DMS53 (cell line): ENCODE data around the gene RBKS.

Source experiments
- DNase-seq: peaks from one replicate; lab custom pipeline; 2025; lab: John Stamatoyannopoulos, UW

RBKS gene

DNA sequence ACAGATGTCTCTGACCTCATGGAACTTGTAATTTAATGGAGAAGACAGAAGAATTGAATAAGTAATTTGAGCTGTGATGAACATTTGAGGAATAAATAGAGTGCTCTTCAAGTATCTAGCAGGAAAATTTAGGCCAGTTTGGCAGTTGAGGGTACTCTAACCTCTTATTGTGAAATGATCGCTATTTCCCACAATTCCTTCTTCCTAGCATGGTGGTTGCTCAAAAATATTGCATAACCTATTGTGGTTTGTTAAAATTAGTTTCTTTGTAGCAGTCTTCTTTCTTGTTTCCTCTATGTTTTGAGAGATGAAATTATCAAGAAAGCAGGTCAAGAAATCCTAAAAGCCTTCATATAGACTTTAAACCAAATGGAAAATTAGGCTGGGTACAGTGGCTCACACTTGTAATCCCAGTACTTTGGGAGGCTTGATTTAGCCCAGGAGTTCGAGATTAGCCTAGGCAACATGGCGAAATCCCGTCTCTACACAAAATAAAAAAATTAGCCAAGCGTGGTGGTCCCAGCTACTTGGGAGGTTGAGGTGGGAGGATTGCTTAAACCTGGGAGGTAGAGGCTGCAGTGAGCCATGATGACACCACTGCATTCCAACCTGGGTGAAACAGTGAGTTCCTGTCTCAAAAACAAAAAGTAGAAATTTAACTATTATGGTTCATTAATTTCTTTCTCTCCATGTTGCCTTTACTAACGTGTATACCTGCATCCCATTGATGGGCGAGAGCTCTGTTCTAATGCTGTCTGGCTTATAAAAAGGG lies 58.7 kb downstream of the RBKS start:
- DNase-seq = no peak

DNA sequence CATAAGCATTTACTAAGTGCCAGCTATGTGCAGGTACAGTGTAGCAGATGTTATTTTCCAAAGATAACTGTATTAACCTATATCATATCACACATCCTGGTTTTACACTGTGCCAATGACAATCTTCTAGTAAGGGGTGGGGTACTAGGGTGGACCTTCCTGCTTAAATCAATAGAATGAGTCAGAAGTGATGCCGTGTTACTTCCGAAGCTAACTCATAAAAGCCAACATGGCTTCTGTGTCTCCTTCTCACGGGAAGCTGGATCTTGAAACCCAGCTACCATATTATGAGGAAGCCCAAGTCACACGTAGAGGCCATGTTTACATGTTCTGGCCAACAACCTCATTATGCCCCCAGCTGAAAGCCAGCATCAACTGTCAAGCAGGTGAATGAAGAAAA lies 59.5 kb downstream of the RBKS start:
- DNase-seq = no peak

GRCh38 chr2:27829791-27830190 lies 60.4 kb downstream of the RBKS start:
- DNase-seq = no peak

DNA sequence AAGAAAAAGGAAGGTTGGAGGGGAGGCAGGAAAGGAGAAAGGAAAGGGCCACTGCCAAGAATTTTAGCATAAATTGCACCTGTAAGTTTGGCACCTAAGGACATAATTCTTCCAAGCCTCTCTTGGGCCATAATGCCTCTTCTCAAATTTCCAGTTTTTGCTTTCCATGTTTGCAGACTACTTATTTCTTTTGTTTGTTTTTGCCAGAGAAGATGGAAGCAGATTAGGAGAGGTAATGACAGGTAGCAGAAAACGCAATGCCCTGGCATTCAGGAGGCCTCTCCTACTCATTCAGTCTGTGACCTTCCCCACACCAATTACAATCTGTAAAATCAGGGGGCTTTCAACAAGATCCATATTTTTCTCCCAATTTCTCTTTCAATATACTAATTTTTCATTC lies 61.9 kb downstream of the RBKS start:
- peak; percentile 47 for DNase-seq

DNA sequence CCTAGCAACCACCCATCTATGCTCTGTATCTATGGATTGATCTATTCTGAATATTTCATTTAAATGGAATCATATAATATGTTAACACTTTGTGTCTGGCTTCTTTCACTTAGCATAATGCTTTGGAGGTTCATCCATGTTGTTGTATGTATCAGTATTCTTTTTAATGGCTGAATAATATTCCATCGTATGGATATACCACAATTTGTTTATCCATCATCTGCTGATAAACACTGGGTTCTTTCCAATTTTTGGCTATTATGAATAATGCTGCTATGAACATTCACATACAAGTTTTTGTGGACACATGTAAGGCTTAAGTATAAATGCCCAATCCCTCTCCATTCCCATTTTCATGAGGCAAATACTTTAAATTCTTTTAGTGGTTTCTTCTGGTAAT lies 65.8 kb downstream of the RBKS start:
- DNase-seq = no peak

DNA sequence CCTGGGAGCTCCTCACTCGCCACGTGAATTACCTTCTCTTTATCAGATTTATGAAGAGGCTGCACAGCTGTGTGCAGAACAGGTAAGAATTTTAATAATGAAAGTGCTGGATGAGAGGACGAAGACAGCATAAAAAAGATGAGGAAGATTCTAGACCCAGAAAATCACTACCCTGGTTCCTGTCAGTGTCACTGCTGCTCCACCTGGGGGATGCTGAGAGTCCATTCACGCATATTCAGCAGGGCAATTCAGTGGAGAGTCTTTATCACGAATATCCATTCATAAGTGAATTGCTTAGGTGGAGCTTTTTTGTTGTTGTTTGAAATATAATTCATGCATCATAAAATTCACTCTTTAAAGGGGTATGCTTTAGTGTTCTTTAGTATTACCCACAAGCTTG lies 66.6 kb downstream of the RBKS start:
- no peak for DNase-seq

GRCh38 chr2:27823135-27823534 lies 67.1 kb downstream of the RBKS start:
- DNase-seq = no peak

DNA sequence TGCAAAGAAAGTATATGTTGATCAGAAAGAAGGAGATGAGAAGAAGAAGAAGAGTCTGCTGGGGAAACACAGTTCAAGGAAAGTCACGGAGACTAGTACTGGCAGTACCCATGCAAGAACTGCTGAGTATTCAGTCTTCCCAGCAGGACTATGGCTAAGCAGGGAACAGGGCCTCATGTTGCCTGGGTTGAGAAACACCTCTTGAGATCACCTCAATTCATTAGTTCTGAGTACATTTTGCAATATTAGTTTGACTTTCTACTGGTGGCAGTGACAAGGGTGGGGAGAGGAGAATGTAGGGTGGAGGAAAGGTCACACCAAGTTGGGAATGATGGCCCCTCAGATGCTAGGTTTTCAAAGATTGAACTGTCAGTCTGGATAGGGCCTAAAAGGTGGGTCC lies 68.1 kb downstream of the RBKS start:
- no peak for DNase-seq

DNA sequence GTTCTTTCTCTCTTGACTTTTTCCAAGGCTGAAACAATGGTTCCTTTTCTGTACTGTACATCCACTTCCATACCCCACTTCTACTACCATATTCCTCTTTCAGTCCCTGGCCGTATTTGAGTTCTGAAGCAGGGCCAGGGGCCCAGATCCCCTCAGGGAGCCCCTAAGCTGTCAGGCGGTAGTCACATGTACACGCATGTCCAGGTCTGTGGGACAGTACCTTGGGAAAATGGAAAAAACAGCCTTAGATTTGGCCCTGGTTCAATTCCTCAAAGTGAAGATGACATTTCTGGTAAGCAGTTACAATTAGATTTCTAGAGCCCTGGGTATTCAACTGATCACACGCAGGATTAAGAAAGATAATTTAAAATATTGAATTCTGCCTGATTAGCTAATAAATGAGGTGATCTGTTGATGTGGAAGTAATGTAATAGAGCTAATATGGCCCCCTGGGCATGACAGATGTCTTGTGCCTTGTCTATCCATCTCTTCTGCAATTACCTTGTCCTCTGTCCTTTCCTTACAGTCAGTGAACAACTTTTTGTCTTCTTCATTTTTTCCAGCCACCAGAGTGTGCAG lies 74.2 kb downstream of the RBKS start:
- DNase-seq = no peak

DNA sequence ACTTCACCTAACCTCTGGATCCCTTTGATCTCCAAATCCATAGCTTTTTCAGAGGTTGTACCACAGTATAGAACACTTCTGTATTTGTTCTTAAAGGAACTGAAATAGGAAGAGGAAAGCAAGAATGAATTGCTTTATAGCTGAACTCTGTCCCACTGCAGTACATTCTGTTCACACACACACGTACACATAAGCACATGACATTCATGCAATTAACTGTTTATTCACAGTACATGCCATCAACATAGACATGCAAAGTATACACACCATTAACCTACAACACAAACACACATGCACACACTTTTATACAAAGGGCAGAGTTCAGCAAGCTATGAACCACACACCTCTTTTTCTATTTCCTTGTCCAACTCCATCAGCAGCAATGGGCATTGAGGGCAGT lies 75.4 kb downstream of the RBKS start:
- no peak for DNase-seq

GRCh38 chr2:27811768-27812167 lies 78.4 kb downstream of the RBKS start:
- no peak for DNase-seq

DNA sequence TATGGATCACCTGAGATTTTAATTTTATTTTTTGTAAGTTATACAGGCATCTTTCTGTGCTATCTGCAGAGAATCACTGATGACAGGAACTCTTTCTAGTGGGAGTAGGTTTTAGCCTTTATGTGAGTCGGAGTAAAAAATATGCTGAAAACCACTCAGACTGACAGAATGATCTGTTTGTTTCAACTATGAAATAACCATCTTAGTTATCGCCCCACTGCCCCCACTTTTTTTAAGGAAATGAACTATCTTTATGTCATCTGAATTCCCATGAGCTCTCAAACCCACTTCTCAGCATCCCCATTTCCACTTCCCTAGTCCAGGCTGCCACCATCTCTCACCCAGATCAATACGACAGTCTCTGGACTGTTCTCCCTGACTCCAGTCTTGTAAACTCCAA lies 79.7 kb downstream of the RBKS start:
- no peak for DNase-seq

DNA sequence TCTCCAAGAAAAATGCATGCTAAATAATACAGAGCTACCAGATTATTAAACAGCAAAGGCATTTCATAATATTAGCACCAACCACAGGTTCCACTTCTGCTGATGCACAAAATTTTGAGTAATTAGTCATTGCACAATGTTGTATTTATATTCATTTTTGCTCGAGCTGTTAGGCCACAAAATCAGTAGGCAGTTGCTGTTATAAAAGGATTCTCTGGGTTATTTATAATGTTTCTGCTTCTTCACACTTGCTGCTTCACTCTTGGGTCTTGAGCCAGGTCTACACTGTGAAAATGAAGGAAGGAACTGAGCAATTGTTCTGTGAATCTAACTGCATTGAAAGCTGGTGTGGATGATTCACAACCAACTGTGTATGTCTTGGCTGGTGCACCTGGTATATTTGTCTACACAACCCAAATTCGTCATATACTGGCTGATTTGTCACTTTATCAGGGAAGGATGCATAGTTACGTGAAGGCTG lies 80.4 kb downstream of the RBKS start:
- no peak for DNase-seq

GRCh38 chr2:27808984-27809383 lies 81.2 kb downstream of the RBKS start:
- DNase-seq = no peak

DNA sequence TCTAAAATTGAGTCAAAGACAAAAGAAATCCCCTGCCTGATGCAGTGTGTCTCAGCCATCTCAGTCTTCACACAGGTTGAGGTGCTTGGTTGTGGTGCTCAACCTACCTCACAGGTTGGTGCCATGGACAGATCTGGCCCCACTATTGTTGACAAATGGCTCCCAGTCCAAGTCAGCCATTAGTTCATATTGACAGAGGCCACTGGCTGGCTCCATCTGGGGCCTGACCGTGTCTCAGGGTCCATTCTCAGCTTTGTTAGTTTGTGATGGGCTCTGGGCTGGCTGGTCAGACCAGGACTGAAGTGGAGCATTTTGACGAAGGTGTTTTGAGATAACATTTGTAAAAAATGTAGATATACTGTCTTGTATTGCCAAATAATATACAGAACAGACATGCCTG lies 81.8 kb downstream of the RBKS start:
- DNase-seq = no peak

GRCh38 chr2:27807476-27807875 lies 82.7 kb downstream of the RBKS start:
- peak; percentile 13 for DNase-seq

GRCh38 chr2:27806311-27807059 lies 83.7 kb downstream of the RBKS start:
- DNase-seq = no peak

- DNase-seq = no peak
These were observed 85.0 kb downstream of the RBKS start for GRCh38 chr2:27805180-27805579.

DNA sequence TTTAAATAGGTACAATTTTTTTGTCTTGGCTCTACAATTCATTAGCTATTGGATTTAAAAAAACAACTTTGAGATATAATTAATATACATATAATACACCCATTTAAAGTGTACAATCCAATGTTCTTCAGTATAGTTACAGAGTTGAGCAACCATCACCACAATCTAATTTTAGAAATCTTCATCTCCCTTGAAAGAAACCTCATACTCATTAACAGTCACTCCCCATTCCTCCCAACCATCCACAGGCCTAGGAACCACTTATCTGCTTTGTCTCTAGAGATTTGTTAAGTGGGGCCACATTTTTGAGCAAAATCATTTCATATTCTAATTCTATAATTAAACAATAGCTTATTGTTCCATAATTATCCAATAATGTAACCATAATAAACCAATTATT lies 86.0 kb downstream of the RBKS start:
- DNase-seq = no peak

DNA sequence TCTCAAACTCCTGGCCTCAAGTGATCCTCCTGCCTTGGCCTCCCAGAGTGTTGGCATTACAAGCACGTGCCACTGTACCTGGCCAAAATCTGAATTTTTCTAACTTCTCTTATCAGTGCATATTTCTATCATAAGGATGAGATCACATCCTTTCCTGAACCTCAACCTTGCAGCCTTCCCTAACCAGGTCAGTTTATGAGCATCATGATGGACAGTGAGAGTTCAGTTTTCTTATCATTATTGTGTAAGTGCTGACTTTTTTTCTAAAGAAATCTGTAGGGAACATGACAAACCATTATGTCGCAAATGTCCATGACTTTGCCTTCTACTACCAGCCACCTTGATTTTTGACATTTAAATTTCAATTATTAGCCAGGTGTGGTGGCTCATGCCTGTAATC lies 87.1 kb downstream of the RBKS start:
- no peak for DNase-seq

- no peak for DNase-seq
These were observed 87.6 kb downstream of the RBKS start for GRCh38 chr2:27802547-27802946.

DNA sequence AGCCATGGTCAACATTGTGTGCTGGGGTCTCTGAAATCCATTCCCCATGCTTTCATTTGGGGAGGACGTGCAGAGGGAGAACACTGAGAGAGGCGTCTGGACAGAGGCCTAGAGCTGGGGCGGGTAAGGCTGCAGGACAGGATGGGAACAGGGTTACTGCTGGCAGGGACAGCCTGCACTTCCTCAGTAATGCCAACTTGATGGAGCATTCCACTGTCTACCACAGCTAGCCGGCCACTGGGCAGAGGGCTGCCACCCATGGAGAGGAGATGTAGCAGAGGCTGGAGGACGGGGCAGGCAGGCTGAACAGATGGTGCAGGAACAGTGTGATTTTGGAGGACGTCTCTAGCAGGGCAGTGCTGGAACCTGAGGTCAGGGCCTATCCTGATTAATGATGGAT lies 89.3 kb downstream of the RBKS start:
- no peak for DNase-seq

DNA sequence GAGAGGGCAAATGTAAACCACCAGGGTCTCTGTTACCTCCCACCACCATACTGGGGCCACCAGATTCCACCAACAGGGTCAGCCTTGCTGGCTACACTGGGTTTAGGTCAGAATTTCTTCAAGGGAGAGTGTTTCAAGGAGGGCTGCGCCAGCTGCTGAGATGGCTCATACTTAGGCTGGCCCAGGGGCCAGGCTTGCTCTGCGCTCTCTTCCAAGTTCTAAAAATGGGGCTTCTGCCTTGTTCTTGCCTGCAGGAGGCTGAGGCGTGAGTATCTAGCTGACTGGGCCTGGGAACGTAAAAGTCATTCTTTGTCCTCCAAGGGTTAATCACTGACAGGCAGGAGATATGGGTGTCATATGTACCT lies 90.6 kb downstream of the RBKS start:
- DNase-seq = no peak
